HG03469 (cell line): ENCODE measurements around the gene CRPPA.

ENCODE experiments used
- ATAC-seq: cut with Tn5 transposase; IDR thresholded peaks from one replicate; pipeline ENCODE4 v1.9.1; 2021; ENCODE audit warnings: mild to moderate bottlenecking, moderate library complexity, moderate number of reproducible peaks; ENCODE audit not compliant: unreplicated experiment

The CRPPA gene

DNA sequence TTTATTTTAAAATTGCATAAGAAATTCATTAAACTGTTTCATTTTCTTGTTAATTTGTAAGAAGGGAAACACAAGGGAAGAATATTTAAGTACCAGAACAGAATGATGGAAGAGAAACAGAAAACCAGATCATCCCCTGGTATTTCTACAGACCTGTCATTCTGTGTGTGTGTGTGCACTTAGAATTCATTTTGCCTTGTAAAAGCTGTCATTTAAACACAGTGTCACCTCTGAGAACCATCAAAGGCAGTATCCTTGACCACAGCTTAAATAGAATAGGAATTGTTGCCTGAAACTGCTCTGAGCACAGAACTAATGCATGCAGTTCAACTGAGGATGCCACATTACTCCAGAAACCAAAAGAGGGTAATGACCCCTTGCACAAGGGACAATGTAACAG lies 6.8 kb upstream of the CRPPA start:
- no peak for ATAC-seq

GRCh38 chr7:16423761-16424160 lies 2.4 kb upstream of the CRPPA start:
- no peak for ATAC-seq

DNA sequence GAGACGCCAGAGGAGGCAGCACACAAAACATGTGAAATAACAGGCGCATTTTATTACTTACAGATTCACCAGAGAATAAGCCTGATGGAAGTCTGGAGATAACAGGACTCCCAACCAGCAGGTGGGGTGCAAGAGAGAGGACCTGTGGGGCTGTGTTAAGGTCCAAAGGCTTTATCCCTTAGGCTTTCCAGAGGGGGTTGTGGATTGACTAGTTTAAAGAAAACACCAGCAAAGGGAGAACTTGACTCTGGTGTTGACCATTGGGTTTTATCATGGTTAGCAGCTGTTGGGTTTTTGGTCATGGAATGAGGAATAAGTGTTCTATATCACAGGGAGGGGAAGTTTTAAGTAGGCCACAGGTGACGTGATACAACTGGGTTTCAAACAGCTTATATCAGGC lies 1.6 kb upstream of the CRPPA start:
- ATAC-seq, result no peak

- no peak for ATAC-seq
Measured at GRCh38 chr7:16422103-16422435, 731 bp upstream of the CRPPA start.

GRCh38 chr7:16420649-16421332 lies 547 bp downstream of the CRPPA start:
- ATAC-seq, result peak; percentile 76

DNA sequence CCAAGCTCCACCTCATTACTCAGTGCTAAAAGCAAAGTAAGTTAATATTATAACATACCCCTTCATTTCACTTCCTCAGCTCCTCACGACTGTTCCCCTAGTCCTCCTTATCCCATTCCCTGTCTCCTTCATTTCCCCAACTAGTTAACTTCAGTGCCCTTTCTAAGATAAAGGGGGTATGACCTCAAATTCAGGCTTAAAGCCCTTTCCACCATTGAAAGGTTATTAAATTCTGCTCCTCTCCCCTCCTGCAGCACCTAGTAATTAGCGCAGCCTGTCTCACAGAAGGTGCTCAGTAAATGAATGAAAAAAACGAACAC lies 1.0 kb downstream of the CRPPA start:
- ATAC-seq, result no peak

DNA sequence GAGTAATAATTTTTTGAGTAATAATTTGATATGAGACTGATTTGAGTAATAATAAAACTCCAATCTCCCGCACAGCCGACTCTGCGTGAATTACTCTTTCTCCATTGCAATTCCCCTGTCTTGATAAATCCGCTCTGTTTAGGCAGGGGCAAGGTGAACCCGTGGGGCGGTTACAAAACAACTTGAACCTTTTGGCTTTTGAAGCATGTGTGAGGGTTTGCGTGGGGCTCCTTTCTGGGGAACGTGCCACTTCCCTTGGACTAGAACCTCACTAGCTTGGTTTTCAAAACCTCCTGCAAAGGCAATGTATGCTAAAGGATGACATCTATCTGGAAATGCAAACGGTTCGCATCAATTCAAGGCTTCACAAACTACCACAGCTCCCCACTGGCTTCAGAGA lies 1.5 kb downstream of the CRPPA start:
- no peak for ATAC-seq

GRCh38 chr7:16419126-16419525 lies 2.2 kb downstream of the CRPPA start:
- no peak for ATAC-seq

DNA sequence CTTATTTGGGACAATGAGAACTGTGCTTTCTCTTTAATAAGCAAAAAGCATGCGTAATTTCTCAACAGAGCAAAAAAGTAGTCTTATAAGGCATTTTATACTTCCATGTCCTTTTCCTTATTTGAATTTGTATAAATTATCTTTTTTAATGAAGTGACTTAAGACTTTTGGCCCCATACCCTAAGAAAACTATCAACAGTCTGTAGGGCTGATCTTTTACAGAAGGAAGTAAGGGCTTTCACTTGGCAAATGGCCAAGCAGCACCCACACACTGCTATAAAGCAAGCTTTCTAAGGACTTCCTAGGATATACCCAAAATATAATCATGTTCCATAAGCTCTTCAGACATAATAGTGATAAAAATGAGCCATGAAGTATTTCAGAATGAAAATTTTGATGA lies 3.4 kb downstream of the CRPPA start:
- no peak for ATAC-seq

GRCh38 chr7:16416289-16417282 lies 4.8 kb downstream of the CRPPA start:
- no peak for ATAC-seq

DNA sequence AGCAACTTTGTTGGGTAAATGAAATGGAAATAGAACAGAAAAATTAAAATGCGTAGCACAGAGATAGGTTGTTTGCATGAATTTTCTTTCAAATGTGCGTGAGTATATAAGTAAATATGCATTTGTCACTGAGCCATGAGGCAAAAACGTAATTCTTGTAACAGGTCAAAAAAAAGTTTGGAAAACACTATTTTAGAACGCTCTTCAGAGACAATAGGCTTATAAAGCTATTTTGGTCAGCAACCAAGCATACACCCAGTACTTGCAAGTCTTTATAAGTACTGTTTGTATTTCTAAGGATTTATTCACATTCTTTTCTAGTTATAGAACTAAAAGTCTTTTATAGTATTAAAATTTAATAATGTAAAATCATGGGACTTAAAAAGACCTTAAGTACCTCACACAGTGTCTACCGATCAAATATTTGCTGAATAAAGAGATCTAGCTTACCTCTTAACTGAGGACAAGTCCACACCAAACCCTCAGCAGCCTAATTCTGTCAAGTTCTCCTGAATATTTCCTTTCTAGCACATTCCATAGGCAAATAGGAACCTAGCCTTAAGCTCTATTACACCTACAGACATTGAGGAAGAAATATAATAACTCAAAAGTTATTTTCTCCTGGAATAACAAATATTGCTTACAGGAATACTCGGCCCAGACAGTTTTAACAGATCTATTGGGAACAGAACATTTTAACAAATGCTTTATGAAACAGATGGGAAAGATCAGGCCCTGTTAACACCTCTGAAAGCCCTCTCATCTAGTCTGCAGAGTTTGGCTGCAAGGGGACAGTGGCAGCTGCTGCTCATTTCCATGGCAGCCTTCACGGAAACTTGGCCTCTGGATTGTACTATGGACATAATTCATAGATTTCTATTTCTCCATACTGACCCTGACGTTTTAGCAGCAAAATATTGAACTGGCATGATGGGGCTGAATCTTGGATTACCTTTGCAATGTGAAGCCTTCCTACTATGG lies 8.8 kb downstream of the CRPPA start:
- ATAC-seq, result no peak

DNA sequence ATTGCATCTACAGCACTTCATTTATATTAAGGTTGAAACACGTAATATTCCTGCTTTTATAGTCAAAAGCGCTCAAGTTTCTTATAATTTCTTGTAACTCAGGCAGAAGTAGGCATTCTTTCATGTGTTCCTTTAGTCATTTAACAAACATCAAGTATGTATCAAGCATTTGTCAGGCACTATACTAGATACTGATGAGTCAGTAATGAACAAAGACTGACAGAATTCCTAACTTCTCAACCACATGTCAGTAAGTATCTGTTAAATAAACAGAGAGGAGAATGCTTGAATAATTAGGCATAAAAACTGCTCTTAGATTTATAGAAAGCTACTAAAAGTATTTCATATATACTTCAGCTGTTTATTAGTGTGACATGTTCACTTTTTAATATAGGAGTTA lies 9.9 kb downstream of the CRPPA start:
- ATAC-seq, result no peak

GRCh38 chr7:16409777-16410176 lies 11.6 kb downstream of the CRPPA start:
- ATAC-seq, result no peak

- no peak for ATAC-seq
Measured at GRCh38 chr7:16404636-16405035, 16.7 kb downstream of the CRPPA start.

GRCh38 chr7:16403475-16403874 lies 17.9 kb downstream of the CRPPA start:
- no peak for ATAC-seq

DNA sequence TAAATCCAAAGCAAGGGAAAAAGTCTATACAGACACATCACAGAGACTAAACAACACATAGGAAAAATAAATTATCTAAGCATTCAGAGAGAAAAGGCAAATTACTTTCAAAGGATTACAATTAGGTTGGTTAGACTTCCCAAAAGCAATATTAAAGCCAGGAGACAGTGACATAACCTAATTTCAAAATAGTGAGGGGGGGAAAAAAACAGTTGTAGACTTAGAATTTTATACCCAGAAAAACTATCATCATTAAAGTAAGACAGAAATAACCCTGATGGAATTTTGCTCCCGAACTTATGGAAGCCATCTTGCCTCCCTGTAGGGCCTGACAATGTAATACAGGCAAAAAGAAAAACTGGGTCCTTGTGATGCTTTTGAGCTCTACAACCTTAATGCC lies 18.4 kb downstream of the CRPPA start:
- no peak for ATAC-seq

GRCh38 chr7:16402091-16402490 lies 19.2 kb downstream of the CRPPA start:
- ATAC-seq, result no peak

DNA sequence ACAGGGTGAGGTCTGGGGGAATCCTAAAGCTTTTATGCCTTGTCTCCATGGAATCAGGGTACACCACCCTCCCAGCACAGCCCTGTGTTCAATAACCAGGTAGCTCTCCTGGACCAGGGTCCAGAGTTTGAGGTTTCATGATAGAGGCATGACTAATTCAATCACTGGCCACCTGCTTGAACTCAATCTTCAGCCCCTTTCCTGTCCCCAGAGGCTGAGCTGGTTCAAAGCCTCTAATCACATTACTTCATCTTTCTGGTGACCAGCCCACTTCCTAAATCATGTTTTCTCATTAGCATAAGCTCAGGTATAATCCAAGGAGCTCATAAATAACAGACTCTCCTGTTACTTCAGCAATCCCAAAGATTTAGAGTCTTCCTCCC lies 20.5 kb downstream of the CRPPA start:
- no peak for ATAC-seq

- ATAC-seq, result no peak
Measured at GRCh38 chr7:16399916-16400892, 21.1 kb downstream of the CRPPA start.

- no peak for ATAC-seq
Measured at GRCh38 chr7:16399265-16399831, 22.0 kb downstream of the CRPPA start.
